Measurements from ENCODE around the gene COL21A1. TPM values are rescaled to one million over a fixed set of nuclear protein-coding genes. Genes with fewer than 3 reads are reported as not detected.

The COL21A1 gene
- total and polyA plus RNA-seq, 2 of the 13 experiments (the other 11 are each of a cell fraction or from before 2014, with no cell fraction given) = 0.13 TPM; not detected in 1

DNA sequence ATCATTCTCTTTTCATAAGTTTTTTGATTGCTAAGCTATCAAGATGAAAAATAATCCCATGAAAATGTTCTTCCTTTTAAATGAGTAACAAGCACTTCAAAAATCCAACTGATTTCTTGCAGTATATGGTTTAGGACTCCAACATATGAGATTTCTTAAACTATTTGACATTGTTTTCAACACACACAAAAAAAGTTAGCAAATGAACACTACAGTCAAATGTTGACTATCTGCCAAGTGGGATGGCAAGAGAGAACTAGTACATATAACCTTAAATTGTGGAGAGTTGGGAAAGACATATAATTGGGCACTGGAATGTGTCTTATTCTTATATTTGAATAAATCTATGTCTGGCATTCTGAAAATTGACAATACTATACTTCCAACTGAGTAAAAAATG, 15.6 kb downstream of the COL21A1 start (continued):
- TF ChIP-seq, protein P1, sequence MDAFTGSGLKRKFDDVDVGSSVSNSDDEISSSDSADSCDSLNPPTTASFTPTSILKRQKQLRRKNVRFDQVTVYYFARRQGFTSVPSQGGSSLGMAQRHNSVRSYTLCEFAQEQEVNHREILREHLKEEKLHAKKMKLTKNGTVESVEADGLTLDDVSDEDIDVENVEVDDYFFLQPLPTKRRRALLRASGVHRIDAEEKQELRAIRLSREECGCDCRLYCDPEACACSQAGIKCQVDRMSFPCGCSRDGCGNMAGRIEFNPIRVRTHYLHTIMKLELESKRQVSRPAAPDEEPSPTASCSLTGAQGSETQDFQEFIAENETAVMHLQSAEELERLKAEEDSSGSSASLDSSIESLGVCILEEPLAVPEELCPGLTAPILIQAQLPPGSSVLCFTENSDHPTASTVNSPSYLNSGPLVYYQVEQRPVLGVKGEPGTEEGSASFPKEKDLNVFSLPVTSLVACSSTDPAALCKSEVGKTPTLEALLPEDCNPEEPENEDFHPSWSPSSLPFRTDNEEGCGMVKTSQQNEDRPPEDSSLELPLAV (CRISPR knock-in tag; conservative IDR thresholded peaks at IDR 0.05; ENCODE audit: low read depth) = no peak
- TF ChIP-seq, protein P2, sequence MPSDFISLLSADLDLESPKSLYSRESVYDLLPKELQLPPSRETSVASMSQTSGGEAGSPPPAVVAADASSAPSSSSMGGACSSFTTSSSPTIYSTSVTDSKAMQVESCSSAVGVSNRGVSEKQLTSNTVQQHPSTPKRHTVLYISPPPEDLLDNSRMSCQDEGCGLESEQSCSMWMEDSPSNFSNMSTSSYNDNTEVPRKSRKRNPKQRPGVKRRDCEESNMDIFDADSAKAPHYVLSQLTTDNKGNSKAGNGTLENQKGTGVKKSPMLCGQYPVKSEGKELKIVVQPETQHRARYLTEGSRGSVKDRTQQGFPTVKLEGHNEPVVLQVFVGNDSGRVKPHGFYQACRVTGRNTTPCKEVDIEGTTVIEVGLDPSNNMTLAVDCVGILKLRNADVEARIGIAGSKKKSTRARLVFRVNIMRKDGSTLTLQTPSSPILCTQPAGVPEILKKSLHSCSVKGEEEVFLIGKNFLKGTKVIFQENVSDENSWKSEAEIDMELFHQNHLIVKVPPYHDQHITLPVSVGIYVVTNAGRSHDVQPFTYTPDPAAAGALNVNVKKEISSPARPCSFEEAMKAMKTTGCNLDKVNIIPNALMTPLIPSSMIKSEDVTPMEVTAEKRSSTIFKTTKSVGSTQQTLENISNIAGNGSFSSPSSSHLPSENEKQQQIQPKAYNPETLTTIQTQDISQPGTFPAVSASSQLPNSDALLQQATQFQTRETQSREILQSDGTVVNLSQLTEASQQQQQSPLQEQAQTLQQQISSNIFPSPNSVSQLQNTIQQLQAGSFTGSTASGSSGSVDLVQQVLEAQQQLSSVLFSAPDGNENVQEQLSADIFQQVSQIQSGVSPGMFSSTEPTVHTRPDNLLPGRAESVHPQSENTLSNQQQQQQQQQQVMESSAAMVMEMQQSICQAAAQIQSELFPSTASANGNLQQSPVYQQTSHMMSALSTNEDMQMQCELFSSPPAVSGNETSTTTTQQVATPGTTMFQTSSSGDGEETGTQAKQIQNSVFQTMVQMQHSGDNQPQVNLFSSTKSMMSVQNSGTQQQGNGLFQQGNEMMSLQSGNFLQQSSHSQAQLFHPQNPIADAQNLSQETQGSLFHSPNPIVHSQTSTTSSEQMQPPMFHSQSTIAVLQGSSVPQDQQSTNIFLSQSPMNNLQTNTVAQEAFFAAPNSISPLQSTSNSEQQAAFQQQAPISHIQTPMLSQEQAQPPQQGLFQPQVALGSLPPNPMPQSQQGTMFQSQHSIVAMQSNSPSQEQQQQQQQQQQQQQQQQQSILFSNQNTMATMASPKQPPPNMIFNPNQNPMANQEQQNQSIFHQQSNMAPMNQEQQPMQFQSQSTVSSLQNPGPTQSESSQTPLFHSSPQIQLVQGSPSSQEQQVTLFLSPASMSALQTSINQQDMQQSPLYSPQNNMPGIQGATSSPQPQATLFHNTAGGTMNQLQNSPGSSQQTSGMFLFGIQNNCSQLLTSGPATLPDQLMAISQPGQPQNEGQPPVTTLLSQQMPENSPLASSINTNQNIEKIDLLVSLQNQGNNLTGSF (CRISPR knock-in tag; IDR thresholded peaks at IDR 0.05) = no peak
- TF ChIP-seq IRX3 (CRISPR knock-in tag; IDR thresholded peaks at IDR 0.05; ENCODE audit: borderline replicate concordance, low read depth) = no peak
- no peak for TF ChIP-seq CBX1 (IDR thresholded peaks at IDR 0.05; ENCODE audit: low read depth)
- TF ChIP-seq, protein P3, sequence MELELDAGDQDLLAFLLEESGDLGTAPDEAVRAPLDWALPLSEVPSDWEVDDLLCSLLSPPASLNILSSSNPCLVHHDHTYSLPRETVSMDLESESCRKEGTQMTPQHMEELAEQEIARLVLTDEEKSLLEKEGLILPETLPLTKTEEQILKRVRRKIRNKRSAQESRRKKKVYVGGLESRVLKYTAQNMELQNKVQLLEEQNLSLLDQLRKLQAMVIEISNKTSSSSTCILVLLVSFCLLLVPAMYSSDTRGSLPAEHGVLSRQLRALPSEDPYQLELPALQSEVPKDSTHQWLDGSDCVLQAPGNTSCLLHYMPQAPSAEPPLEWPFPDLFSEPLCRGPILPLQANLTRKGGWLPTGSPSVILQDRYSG (CRISPR knock-in tag; IDR thresholded peaks at IDR 0.05) = no peak
- no peak for TF ChIP-seq ZNF672 (CRISPR knock-in tag; IDR thresholded peaks at IDR 0.05)
- TF ChIP-seq RFXAP (CRISPR knock-in tag; IDR thresholded peaks at IDR 0.05; ENCODE audit: borderline replicate concordance) = no peak
- no peak for TF ChIP-seq CEBPG (CRISPR knock-in tag; IDR thresholded peaks at IDR 0.05)

Measured in HepG2 (cell line).